Hepatocyte (in vitro differentiated cells): ENCODE measurements around the gene DNAH7. TPM values are rescaled to one million over a fixed set of nuclear protein-coding genes. Genes with fewer than 3 reads are reported as not detected.

ENCODE experiments used
- DNase-seq: peaks from one replicate; pipeline ENCODE4 v3.0.0-alpha.2; 2016; ENCODE audit warnings: low spot score
- H2AFZ ChIP-seq: fragments of 200-600 bp; sonication (generic); 2 replicates; pipeline ENCODE4 v1.6.0; 2016; ENCODE audit warnings: antibody characterized with exemption, mild to moderate bottlenecking
- H3K27ac ChIP-seq: fragments of 200-600 bp; sonication (generic); 2 replicates; pipeline ENCODE4 v1.5.1; 2016; ENCODE audit warnings: mild to moderate bottlenecking
- H3K27me3 ChIP-seq: fragments of 200-600 bp; sonication (generic); 2 replicates; pipeline ENCODE4 v1.6.1; 2016
- H3K36me3 ChIP-seq: fragments of 200-600 bp; sonication (generic); replicated peaks from 2 replicates; pipeline ENCODE4 v1.5.1; 2016; ENCODE audit warnings: low read depth; ENCODE audit not compliant: insufficient read depth
- H3K4me1 ChIP-seq: fragments of 200-600 bp; sonication (generic); 2 replicates; pipeline ENCODE4 v1.5.1; 2016; ENCODE audit warnings: mild to moderate bottlenecking, moderate library complexity; ENCODE audit not compliant: insufficient read depth
- H3K4me2 ChIP-seq: fragments of 200-600 bp; sonication (generic); 2 replicates; pipeline ENCODE4 v1.6.0; 2016
- H3K4me3 ChIP-seq: fragments of 200-600 bp; sonication (generic); 2 replicates; pipeline ENCODE4 v1.5.1; 2016; ENCODE audit warnings: mild to moderate bottlenecking
- H3K79me2 ChIP-seq: fragments of 200-600 bp; sonication (generic); 2 replicates; pipeline ENCODE4 v1.6.0; 2017; ENCODE audit warnings: mild to moderate bottlenecking
- H3K9me2 ChIP-seq: fragments of 200-600 bp; sonication (generic); replicated peaks from 2 replicates; pipeline ENCODE4 v1.6.0; 2017; ENCODE audit warnings: mild to moderate bottlenecking; ENCODE audit not compliant: insufficient read depth
- H3K9me3 ChIP-seq: fragments of 200-600 bp; sonication (generic); 2 replicates; pipeline ENCODE4 v1.5.1; 2016; ENCODE audit warnings: low read depth, mild to moderate bottlenecking
- H4K20me1 ChIP-seq: fragments of 200-600 bp; sonication (generic); 2 replicates; pipeline ENCODE4 v1.6.0; 2016; ENCODE audit warnings: mild to moderate bottlenecking; ENCODE audit not compliant: insufficient read depth, poor library complexity, severe bottlenecking
- CTCF ChIP-seq: fragments of 200-600 bp; sonication (generic); IDR thresholded peaks from 2 replicates; pipeline ENCODE4 v1.5.1; 2016; ENCODE audit warnings: antibody characterized with exemption, mild to moderate bottlenecking; ENCODE audit not compliant: poor library complexity
- EZH2 ChIP-seq: fragments of 200-600 bp; sonication (generic); IDR thresholded peaks from 2 replicates; pipeline ENCODE4 v1.6.1; 2016; ENCODE audit warnings: antibody characterized with exemption, mild to moderate bottlenecking, borderline replicate concordance
- EZH2phosphoT487 ChIP-seq: fragments of 200-600 bp; sonication (generic); IDR thresholded peaks from one replicate; pipeline ENCODE4 v1.6.1; 2018; ENCODE audit warnings: antibody characterized with exemption, mild to moderate bottlenecking, low read depth, moderate library complexity; ENCODE audit not compliant: unreplicated experiment, severe bottlenecking
- WGBS: methylation state at CpG from one replicate; pipeline ENCODE4 v1.1.6; 2016; ENCODE audit warnings: low lambda C conversion rate; ENCODE audit errors: missing lambda C conversion rate; 5-methylcytosine and 5-hydroxymethylcytosine counted together
- polyA plus RNA-seq: library from polyadenylated mRNA; unstranded; fragments of >200 nt; fragmentation: Nextera tagmentation; extraction: Ambion mirVana; gene quantifications from 2 replicates; pipeline ENCODE4 v1.2.1, GENCODE V29; 2016
- total RNA-seq: library from RNA; depleted of rRNA; stranded (reverse); fragments of >200 nt; gene quantifications from 2 replicates; pipeline ENCODE4 v1.2.3, GENCODE V29; 2014

The DNAH7 gene
- total and polyA plus RNA-seq, 2 experiments from 2014 or later, result 0.29 to 1.2 TPM

GRCh38 chr2:195995499-195995898, 73.1 kb downstream of the DNAH7 start:
- Histone ChIP-seq H3K79me2 (no peaks in the 10 kb centered on the region), H3K36me3 (no peaks in the 10 kb centered on the region), H2AFZ (no peak overlapping the region), H3K9me2 (no peaks in the 10 kb centered on the region), H3K9me3 (no peaks in the 10 kb centered on the region), H3K4me3 (no peak overlapping the region), H3K4me1 (no peaks in the 10 kb centered on the region), H3K27me3 (no peaks in the 10 kb centered on the region), H4K20me1 (no peaks in the 10 kb centered on the region), H3K27ac (no peak overlapping the region), H3K4me2 (no peak overlapping the region)
- no peak for DNase-seq
- no peak for TF ChIP-seq EZH2phosphoT487
- no peak for TF ChIP-seq CTCF
- TF ChIP-seq EZH2, result no peak
- WGBS, result 92% methylated on average over 6 of the region's 6 CpGs

GRCh38 chr2:195993623-195994022, 75.0 kb downstream of the DNAH7 start:
- no peak overlapping the region for H3K27ac ChIP-seq
- no peaks in the 10 kb centered on the region for H3K27me3 ChIP-seq
- no peaks in the 10 kb centered on the region for H3K9me2 ChIP-seq
- DNase-seq, result no peak
- no peak overlapping the region for H2AFZ ChIP-seq
- H3K4me2 ChIP-seq, result no peak overlapping the region
- no peaks in the 10 kb centered on the region for H4K20me1 ChIP-seq
- H3K4me1 ChIP-seq, result no peaks in the 10 kb centered on the region
- TF ChIP-seq EZH2, result no peak
- TF ChIP-seq CTCF, result no peak
- no peak for TF ChIP-seq EZH2phosphoT487
- no peak overlapping the region for H3K4me3 ChIP-seq
- H3K36me3 ChIP-seq, result no peaks in the 10 kb centered on the region
- H3K79me2 ChIP-seq, result no peaks in the 10 kb centered on the region
- H3K9me3 ChIP-seq, result no peaks in the 10 kb centered on the region
- WGBS, result 84% methylated on average over 2 of the region's 2 CpGs

GRCh38 chr2:195985741-195986140, 82.9 kb downstream of the DNAH7 start:
- Histone ChIP-seq H2AFZ (no peak overlapping the region), H3K79me2 (no peaks in the 10 kb centered on the region)

More at GRCh38 chr2:195985741-195986140, 82.9 kb downstream of the DNAH7 start:
- H3K9me3 ChIP-seq, result no peaks in the 10 kb centered on the region
- H3K27ac ChIP-seq, result no peak overlapping the region
- H3K36me3 ChIP-seq, result no peaks in the 10 kb centered on the region
- TF ChIP-seq CTCF (no peak), EZH2 (no peak), EZH2phosphoT487 (no peak)
- 86% methylated on average over 3 of the region's 3 CpGs for WGBS
- no peaks in the 10 kb centered on the region for H4K20me1 ChIP-seq
- H3K4me3 ChIP-seq, result no peak overlapping the region
- no peaks in the 10 kb centered on the region for H3K27me3 ChIP-seq
- no peak for DNase-seq
- no peaks in the 10 kb centered on the region for H3K4me1 ChIP-seq
- H3K9me2 ChIP-seq, result no peaks in the 10 kb centered on the region
- no peak overlapping the region for H3K4me2 ChIP-seq
